GM18498 (cell line): ENCODE measurements around the gene P2RY8.
"Not testable (repeated sequence)": the region's sequence is repeated elsewhere in the genome, so short reads cannot be mapped to it uniquely, and the experiment has no call there.

Experiments
- ATAC-seq: cut with Tn5 transposase; IDR thresholded peaks from one replicate; pipeline ENCODE4 v1.9.1; 2021; ENCODE audit warnings: mild to moderate bottlenecking, moderate library complexity; ENCODE audit not compliant: unreplicated experiment

P2RY8 gene

GRCh38 chrX:1537031-1537715 lies at the start of gene P2RY8:
Gene P2RY8, minus strand, starts transcription at chrX:1537185. Its CDS starts 70,627 bp downstream, at chrX:1466558.
- peak; percentile 62 for ATAC-seq

DNA sequence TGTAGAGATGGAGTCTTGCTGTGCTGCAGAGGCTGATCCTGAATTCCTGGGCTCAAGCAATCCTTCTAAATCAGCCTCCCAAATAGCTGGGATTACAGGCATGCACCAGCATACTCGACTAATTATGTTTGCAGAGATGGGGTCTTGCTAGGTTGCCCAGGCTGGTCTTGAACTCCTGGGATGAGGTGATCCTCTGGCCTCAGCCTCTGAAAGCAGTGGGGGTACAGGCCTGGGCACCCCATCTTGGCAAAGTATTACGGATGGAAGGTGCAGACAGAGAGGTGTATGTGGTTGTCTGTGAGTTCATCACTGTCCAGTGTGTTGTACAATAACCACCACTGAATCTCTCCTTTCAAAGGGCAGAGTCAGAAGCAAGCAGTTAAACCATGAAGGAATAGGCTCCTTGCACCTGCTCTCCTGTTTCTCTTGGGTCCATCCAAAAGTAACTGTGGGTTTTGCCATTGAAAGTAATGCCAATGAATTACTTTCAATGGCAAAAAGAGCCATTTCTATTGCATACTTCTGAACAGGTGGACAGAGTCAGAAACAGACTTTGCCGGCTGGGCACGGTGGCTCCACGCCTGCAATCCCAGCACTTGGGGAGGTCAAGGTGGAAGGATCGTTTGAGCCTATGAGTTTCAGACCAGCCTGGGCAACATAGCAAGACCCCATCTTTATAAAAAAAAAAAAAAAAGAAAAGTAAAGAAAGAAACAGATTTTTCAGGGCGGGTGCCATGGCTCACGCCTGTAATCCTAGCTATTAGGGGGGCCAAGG lies 47.4 kb upstream of the P2RY8 start:
- no peak for ATAC-seq

- ATAC-seq, result no peak
Measured at GRCh38 chrX:1582686-1583437, 45.9 kb upstream of the P2RY8 start.

- ATAC-seq, result no peak
Measured at GRCh38 chrX:1581132-1581531, 44.1 kb upstream of the P2RY8 start.

DNA sequence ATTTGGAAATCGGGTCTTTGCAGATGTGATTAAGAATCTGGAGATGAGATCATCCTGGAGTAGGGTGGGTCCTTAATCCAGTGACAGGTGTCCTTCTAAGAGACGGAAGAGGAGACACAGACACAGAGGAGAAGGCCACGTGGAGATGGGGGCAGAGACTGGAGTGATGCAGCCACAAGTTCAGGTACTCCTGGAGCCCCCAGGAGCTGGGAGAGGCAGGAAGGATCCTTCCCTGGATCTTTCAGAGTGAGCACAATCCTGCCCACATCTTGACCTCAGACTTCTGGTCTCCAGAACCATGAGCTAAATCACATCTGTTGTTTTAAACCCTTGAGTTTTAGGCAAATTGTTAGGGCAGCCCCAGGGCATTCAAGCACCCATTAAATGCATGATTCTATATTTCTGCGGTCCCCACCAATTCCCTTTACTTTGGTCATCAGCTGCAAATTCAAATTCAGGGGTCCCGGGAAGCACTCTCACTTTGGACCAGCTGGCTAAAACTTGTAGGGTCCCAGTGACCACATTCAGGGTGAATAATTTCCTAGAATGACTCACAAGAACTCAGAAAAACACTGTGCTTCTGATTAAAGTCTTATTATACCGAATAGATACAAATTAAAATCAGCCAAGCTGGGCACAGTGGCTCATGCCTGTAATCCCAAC lies 41.7 kb upstream of the P2RY8 start:
- no peak for ATAC-seq

DNA sequence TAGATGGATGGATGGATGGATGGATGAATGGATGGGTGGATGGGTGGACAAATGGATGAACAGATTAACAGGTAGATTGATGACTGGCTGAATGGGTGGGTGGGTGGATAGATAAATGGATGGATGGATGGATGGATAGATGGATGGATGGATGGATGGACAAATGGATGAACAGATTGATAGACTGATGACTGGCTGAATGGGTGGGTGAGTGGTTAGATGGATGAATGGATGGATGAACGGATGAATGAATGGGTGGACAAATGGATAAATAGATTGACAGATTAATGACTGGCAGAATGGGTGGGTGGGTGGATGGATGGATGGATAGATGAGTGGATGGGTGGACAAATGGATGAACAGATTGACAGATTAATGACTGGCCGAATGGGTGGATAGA lies 40.9 kb upstream of the P2RY8 start:
- ATAC-seq, result no peak

GRCh38 chrX:1576201-1576992 lies 39.4 kb upstream of the P2RY8 start:
- no peak for ATAC-seq

DNA sequence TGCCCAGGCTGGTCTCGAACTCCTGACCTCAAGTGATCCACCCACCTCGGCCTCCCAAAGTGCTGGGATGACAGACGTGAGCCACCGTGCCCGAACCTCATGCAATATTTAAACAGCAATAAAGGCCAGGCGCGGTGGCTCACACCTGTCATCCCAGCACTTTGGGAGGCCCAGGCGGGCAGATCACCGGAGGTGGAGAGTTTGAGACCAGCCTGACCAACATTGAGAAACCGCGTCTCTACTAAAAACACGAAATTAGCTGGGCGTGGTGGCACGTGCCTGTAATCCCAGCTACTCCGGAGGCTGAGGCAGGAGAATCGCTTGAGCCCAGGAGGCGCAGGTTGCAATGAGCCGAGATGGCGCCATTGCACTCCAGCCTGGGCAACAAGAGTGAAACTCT lies 37.2 kb upstream of the P2RY8 start:
- ATAC-seq, result not testable (repeated sequence)

DNA sequence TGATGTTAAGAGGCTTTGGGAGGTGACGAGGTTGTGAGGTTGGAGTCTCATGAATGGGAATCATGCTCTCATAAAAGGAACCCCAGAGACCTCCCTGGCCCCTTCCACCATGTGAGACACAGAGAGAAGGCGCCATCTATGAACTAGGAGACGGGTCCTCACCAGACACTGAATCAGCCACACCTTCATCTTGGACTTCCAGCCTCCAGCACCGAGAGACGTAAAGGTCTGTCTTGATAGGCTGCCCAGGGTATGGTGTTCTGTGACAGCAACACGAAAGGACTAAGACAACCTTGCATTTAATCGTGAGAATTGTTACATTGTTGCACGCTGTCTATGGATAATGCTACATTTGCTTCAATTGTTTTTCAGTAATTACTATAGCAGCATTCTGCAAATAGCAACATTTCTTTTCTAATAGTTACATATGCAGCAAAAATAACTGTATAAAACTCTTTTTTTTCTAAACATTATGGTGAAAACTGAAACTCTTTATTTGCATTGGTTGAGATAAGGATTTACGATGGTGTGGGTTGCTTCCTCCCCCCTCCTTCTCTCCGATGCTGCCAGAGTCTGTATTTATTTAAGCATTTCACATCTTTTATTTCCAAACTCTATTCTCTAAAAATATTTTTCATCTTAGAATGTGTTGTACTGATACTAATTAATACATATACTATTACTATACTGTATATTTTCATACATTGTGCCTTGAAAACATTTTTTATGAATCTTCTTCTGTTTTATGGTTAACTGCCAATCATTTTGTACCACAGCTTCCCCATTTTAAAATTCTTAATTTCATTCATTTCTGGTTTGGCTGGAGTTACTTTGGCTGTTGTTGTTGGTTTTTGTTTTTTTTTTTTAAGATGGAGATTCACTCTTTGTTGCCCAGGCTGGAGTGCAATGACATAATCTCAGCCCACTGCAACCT lies 28.0 kb upstream of the P2RY8 start:
- peak; percentile 77 for ATAC-seq

DNA sequence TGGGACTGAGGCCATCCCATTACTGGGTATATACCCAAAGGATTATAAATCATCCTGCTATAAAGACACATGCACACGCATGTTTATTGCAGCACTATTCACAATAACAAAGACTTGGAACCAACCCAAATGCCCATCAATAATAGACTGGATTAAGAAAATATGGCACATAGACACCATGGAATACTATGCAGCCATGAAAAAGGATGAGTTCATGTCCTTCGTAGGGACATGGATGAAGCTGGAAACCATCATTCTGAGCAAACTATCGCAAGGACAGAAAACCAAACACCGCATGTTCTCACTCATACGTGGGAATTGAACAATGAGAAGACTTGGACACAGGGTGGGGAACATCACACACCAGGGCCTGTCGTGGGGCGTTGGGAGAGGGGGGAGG lies 27.1 kb upstream of the P2RY8 start:
- ATAC-seq, result not testable (repeated sequence)

DNA sequence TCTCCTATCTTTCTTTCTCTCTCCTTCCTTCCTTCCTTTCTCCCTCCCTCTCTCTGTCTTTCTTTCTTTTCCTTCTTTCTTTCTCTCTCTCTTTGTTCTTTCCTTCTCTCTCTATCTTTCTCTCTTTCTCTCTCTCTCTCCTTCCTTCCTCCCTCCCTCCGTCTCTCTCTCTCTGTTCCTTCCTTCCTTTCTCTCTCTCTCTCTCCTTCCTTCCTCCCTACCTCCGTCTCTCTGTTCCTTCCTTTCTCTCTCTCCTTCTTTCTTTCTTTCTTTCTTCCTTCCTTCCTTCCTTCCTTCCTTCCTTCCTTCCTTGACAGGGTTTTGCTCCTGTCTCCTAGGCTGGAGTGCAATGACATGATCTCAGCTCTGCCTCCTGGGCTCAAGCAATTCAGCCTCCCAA lies 24.2 kb upstream of the P2RY8 start:
- ATAC-seq, result no peak

- ATAC-seq, result no peak
Measured at GRCh38 chrX:1558761-1559468, 21.9 kb upstream of the P2RY8 start.

GRCh38 chrX:1557442-1557841 lies 20.5 kb upstream of the P2RY8 start:
- not testable (repeated sequence) for ATAC-seq

DNA sequence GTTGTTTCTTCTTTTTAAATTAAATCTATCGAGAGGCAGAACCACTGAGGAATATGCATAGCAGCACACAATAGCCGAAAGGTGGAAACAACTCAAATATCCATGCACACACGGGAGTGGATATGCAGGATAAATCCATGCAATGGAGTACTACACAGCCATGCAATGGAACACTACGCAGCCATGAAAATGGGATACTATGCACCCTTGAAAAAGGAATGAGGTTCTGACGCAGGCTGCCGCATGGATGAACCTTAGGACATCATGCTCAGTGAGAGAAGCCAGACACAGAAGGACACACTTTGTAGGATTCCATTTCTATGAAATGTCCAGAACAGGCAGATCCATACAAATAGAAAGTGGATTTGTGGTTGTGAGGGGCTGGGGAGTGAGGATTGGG lies 18.4 kb upstream of the P2RY8 start:
- no peak for ATAC-seq

DNA sequence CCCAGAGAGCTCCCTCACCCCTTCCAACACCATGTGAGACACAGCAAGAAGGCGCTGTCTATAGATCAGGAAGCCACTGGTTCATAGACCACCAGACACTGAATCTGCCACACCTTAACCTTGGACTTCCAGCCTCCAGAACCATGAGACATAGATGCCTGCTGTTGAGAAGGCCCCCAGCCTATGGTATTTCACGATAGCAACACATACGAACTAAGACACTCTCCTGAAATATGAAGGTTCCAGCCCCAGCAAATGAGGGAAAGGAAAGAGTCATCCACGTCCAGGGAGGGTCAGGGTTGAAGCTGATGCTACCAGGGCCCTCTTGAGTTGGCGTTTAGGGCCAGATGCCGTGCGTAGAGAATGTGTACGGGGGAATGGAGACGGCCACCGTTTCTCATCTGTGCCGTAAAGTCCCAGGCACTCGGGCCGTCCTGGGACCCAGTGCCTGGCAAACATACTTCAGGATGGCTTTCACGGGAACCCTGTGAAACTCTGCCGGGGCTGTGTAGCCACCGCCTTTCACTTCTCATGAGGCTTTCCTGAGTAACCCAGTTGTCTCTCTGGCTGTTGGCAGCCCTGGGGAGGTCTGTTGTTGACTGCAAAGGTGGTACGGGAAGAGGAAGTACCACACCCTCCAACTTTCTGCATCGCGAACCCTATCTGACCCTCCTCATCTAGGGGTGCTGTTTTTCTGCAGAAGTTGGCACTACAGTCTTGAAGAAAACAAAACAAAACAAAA lies 17.7 kb upstream of the P2RY8 start:
- ATAC-seq, result no peak

- no peak for ATAC-seq
Measured at GRCh38 chrX:1551959-1552546, 15.1 kb upstream of the P2RY8 start.

DNA sequence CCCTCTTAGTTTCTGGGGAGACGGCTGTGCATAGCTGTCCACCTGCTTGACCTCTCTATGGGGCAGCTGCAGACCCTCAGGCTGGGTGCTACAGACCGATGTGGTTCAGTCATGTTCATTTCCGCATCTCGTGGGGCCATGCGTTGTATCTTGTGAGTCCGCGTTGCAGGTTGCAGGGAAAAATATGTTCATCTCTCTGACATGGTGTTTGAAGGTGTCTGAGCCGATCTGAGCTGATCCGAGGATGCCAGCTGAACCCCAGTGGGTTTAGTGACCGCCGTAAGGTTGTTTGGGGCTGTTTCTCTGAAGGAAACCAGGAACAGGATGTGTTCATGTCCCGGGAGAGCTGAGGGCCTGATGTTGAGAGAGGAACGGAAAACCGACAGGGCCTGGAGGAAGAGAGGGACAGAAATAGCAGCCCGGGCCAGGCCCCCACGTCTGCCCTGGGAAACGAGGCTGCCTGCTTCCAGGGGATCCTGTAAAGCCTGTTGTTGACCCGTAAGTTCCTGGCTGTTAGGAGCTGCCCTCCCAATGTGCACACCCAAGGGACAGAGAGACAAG lies 9.8 kb upstream of the P2RY8 start:
- ATAC-seq, result no peak
